Measurements from ENCODE around the gene CCDC174.
"Not testable (repeated sequence)": the region's sequence is repeated elsewhere in the genome, so short reads cannot be mapped to it uniquely, and the experiment has no call there.

The CCDC174 gene

GRCh38 chr3:14608298-14608697, 43.3 kb upstream of the CCDC174 start:
- no peak overlapping the region for H3K4me3 ChIP-seq (ENCODE audit: low read depth, low read length)
- DNase-seq (ENCODE audit: low read depth), result no peak

DNA sequence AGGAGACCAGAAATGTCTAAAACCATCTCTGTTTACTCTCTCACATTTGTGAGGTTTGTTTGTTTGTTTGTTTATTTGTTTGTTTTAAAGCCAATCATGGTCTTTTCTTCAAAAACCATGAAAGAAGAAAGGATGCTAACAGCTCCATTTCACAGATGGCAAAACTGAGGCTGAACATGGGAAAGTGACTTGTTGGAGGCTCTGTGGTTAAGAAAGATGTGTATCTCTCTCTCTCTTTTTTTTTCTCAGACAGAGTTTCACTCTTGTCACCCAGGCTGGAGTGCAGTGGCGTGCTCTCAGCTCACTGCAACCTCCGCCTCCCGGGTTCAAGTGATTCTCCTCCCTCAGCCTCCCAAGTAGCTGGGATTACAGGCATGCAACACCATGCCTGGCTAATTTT, 42.5 kb upstream of the CCDC174 start:
- H3K4me3 ChIP-seq (ENCODE audit: low read depth, low read length); DNase-seq (ENCODE audit: low read depth): not testable (repeated sequence)

More at GRCh38 chr3:14608298-14608697, 43.3 kb upstream of the CCDC174 start:
- TF ChIP-seq, protein P1, sequence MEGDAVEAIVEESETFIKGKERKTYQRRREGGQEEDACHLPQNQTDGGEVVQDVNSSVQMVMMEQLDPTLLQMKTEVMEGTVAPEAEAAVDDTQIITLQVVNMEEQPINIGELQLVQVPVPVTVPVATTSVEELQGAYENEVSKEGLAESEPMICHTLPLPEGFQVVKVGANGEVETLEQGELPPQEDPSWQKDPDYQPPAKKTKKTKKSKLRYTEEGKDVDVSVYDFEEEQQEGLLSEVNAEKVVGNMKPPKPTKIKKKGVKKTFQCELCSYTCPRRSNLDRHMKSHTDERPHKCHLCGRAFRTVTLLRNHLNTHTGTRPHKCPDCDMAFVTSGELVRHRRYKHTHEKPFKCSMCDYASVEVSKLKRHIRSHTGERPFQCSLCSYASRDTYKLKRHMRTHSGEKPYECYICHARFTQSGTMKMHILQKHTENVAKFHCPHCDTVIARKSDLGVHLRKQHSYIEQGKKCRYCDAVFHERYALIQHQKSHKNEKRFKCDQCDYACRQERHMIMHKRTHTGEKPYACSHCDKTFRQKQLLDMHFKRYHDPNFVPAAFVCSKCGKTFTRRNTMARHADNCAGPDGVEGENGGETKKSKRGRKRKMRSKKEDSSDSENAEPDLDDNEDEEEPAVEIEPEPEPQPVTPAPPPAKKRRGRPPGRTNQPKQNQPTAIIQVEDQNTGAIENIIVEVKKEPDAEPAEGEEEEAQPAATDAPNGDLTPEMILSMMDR (IDR thresholded peaks at IDR 0.05; ENCODE audit: insufficient read depth, low read depth, low read length, missing control alignments), result no peak

- no peak overlapping the region for H3K4me3 ChIP-seq (ENCODE audit: low read depth, low read length)
- DNase-seq (ENCODE audit: low read depth), result no peak
- TF ChIP-seq, protein P1 (IDR thresholded peaks at IDR 0.05; ENCODE audit: insufficient read depth, low read depth, low read length, missing control alignments), result no peak
Observed at GRCh38 chr3:14609506-14609905, 42.1 kb upstream of the CCDC174 start.

GRCh38 chr3:14609941-14610340, 41.6 kb upstream of the CCDC174 start:
- TF ChIP-seq, protein P1 (IDR thresholded peaks at IDR 0.05; ENCODE audit: insufficient read depth, low read depth, low read length, missing control alignments), result no peak
- H3K4me3 ChIP-seq (ENCODE audit: low read depth, low read length), result no peak overlapping the region
- DNase-seq (ENCODE audit: low read depth), result no peak

- TF ChIP-seq, protein P1 (IDR thresholded peaks at IDR 0.05; ENCODE audit: insufficient read depth, low read depth, low read length, missing control alignments), result no peak
- no peak overlapping the region for H3K4me3 ChIP-seq (ENCODE audit: low read depth, low read length)
- DNase-seq (ENCODE audit: low read depth), result no peak
Observed at GRCh38 chr3:14614189-14614588, 37.4 kb upstream of the CCDC174 start.

- no peak overlapping the region for H3K4me3 ChIP-seq (ENCODE audit: low read depth, low read length)
- TF ChIP-seq, protein P1 (IDR thresholded peaks at IDR 0.05; ENCODE audit: insufficient read depth, low read depth, low read length, missing control alignments), result no peak
- DNase-seq (ENCODE audit: low read depth), result no peak
Observed at GRCh38 chr3:14614862-14615261, 36.7 kb upstream of the CCDC174 start.

DNA sequence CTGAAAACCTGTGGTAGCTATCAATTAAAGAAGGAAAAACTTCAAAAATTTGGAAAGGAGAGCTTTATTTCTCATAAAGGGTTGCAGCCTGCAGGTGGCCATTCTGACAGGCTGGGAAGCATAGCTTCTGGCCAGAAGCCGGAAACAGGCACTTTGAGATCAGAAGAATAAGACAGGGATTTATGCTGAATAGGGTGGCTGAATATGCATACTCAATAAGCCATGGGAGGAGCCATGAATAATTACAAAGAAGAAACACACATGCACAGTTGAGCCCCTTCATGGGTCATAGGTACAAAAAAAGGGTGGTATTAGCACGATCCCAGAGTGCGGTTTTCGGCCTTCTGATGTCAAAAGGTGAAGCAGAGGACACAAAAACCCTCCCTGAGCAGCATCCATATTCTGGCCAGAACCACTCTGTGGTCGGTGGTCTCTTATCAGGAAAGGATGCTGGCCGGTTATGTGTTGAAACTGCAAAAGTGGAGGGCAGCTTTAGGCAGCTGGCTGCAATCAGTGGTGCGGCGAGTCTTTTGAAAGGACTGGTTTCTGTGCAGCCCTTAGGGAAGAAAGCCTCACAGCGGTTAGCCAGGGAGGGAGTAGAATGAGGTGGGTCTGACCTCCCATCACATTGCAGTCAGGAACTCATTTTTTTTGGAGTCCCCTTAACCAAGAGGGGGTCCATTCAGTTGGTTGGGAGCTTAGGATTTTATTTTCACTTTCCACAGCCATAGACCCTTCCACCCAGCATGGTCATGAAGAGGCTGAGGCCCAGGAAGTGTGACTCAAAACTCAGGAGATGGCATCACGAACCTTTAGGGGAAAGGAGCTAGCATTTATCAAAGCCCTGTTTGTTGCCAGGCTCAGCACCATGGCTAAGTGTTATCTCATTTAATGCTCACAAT, 34.7 kb upstream of the CCDC174 start:
- no peak overlapping the region for H3K4me3 ChIP-seq (ENCODE audit: low read depth, low read length)
- TF ChIP-seq, protein P1 (IDR thresholded peaks at IDR 0.05; ENCODE audit: insufficient read depth, low read depth, low read length, missing control alignments), result no peak
- DNase-seq (ENCODE audit: low read depth), result no peak
